T-cell (primary cell): ENCODE results near the gene PRG3. TPM values are rescaled to one million over a fixed set of nuclear protein-coding genes. Genes with fewer than 3 reads are reported as not detected.

Source experiments
- ATAC-seq, 4 experiments: fragments of 200-7000 bp in 3 of 4; fragments of 150-1000 bp in 1 of 4; cut with Tn5 transposase; replicated peaks in 1 of 4; 1 replicate in 3 of 4; 2 replicates in 1 of 4; pipeline ENCODE4 v1.10.0; 2021; ENCODE audit warnings: moderate library complexity in 3 of 4, mild to moderate bottlenecking in 2 of 4, moderate number of reproducible peaks in 1 of 4
- CTCF ChIA-PET, 2 donors: fragments of 300-600 bp; sonication (Branson Sonifier 250); formaldehyde crosslinking; loops; one replicate each; lab custom pipeline; 2022; ENCODE audit warnings: antibody characterized with exemption in 2 of 2; lab: Charles Lee
- POLR2A ChIA-PET, 2 donors: fragments of 300-600 bp; sonication (Branson Sonifier 250); formaldehyde crosslinking; loops; one replicate each; lab custom pipeline; 2022; ENCODE audit warnings: antibody characterized with exemption in 2 of 2; lab: Charles Lee
- DNase-seq, 35 experiments: peaks; one replicate each; pipeline versions ENCODE4 v3.0.0 to v3.0.0-alpha.2; 2013 to 2023
- H3K27ac ChIP-seq: one replicate; pipeline ENCODE4 v1.5.1; 2013; ENCODE audit warnings: low read length
- H3K27me3 ChIP-seq, 2 experiments: replicated peaks in 1 of 2; 1 replicate in 1 of 2; 2 replicates in 1 of 2; pipeline versions ENCODE4 v1.6.1 to v1.7.0; 2013; ENCODE audit warnings: low read length in 1 of 2, mixed read lengths in 1 of 2; ENCODE audit not compliant: control insufficient read depth in 2 of 2, insufficient read depth in 2 of 2; ENCODE audit errors: extremely low read depth in 1 of 2
- H3K36me3 ChIP-seq, 2 donors: 1 replicate in 1 of 2; 2 replicates in 1 of 2; pipeline versions ENCODE4 v1.6.1 to v1.7.0; 2013; ENCODE audit warnings: low read length in 1 of 2; ENCODE audit not compliant: control insufficient read depth in 2 of 2, insufficient read depth in 1 of 2; ENCODE audit errors: extremely low read depth in 1 of 2
- H3K4me1 ChIP-seq, 2 experiments: 1 replicate in 1 of 2; 2 replicates in 1 of 2; pipeline versions ENCODE4 v1.6.1 to v1.7.0; 2013; ENCODE audit warnings: low read length in 2 of 2, mixed read lengths in 1 of 2; ENCODE audit not compliant: insufficient read depth in 2 of 2, control insufficient read depth in 1 of 2; ENCODE audit errors: extremely low read depth in 1 of 2
- H3K4me3 ChIP-seq, 2 donors: 1 replicate in 1 of 2; 2 replicates in 1 of 2; pipeline versions ENCODE4 v1.5.1 to v1.7.0; 2013; ENCODE audit warnings: mild to moderate bottlenecking in 2 of 2, low read length in 1 of 2, moderate library complexity in 1 of 2; ENCODE audit not compliant: control insufficient read depth in 1 of 2; ENCODE audit errors: extremely low read depth in 1 of 2
- H3K9me3 ChIP-seq: 2 replicates; pipeline ENCODE4 v1.7.0; 2013
- H3K27ac Mint-ChIP-seq, 2 donors: one replicate each; pipeline ENCODE4 v1.8.0; 2020 to 2021; ENCODE audit warnings: mild to moderate bottlenecking in 2 of 2, mixed read lengths in 2 of 2
- H3K27me3 Mint-ChIP-seq, 2 donors: one replicate each; pipeline ENCODE4 v1.8.0; 2021 to 2022; ENCODE audit warnings: mixed read lengths in 2 of 2
- H3K36me3 Mint-ChIP-seq: one replicate; pipeline ENCODE4 v1.8.0; 2021; ENCODE audit warnings: mixed read lengths
- H3K4me1 Mint-ChIP-seq, 3 donors: one replicate each; pipeline ENCODE4 v1.8.0; 2020 to 2022; ENCODE audit warnings: mixed read lengths in 3 of 3, mild to moderate bottlenecking in 1 of 3
- H3K4me3 Mint-ChIP-seq, 3 donors: one replicate each; pipeline ENCODE4 v1.8.0; 2020 to 2022; ENCODE audit warnings: mild to moderate bottlenecking in 3 of 3, mixed read lengths in 3 of 3, moderate library complexity in 3 of 3
- H3K9me3 Mint-ChIP-seq, 3 donors: one replicate each; pipeline ENCODE4 v1.8.0; 2020 to 2022; ENCODE audit warnings: mixed read lengths in 3 of 3
- WGBS: methylation state at CpG from one replicate; pipeline ENCODE4 v1.1.5; 2013; ENCODE audit warnings: missing lambda C conversion rate; ENCODE audit not compliant: insufficient coverage; 5-methylcytosine and 5-hydroxymethylcytosine counted together
- total RNA-seq, 35 experiments: library from RNA in 6 of 35; stranded (reverse) in 6 of 35; fragments of 120-200 nt in 1 of 35; gene quantifications; one replicate each; pipeline versions ENCODE4 v1.2.1 to v1.2.4 and lab custom pipeline; 2013 to 2026

The PRG3 gene
- total RNA-seq, 5 donors from 2014 or later (not counting 1 experiment from before 2014, with no cell fraction given): not detected

DNA sequence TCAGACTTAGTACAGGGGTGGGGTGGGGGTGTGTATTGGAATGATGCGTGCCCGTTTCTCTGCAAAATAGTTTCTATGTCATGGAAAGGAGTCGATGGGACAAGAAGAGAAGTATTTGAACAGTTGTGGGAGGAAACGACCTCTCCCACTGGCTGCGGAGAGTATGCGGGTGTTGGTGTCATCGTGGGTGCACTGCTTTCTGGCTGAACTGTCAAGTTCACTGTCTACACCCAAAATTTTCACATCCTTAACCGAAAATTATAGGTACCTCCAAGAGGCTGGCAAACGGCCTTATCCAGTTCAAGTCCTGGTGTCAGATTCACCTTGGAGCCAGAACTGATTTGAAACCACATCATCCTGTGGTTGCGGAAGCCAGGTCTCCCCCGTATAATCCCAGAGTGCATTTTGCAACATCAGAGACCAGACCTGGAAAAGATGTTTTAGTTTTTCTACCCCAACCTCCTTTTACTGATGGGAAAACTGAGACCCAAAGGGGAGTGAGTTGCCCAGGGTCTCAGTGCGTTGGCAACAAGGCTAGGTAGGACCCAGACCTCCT lies 44.8 kb downstream of the PRG3 start:
- ATAC-seq: peak; percentile 2 to 39 (median 8)

DNA sequence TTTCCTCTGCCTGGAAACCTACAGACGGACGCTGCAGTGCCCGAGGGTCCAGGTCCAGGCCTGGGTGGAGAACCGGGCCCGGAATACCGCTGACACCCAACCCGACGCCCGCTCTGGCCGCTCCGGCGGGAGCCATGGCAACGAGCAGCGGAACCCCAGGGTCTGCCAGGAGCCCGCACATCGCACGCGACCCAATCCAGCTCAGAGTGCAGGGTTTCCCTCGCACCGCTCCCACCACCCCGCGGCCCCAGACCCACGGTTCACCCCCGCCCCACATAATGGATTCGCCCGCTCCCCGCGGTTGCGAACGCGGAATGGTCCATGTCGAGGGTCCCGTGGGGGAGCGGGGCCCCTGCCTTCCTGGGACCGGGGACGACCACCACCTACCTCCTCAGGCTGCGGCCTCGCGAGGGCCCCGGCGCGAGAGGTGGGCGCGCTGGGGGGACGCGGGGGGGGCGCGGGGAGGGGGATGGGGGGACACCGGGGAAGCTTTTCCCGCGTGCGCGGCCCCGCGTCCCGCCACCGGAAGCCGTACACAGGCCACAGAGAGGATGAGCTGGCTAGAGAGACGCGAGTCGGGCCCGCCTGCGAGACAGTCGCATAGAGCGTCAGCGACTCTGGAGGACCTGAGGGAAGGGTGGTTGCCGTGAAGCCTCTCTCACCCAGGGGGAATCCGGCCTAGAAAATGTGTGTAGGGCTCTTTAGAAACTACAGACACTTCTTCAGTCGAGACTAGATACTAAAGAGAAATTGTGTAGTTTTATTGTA lies 45.4 kb downstream of the PRG3 start, which contains the start of gene SSRP1:
Gene SSRP1 (minus strand): TSS at position 550 of the 768 bp plus-strand sequence. CDS start 771 bp downstream, outside the sequence.
- H3K36me3 Mint-ChIP-seq: peaks cover 34% of the 10 kb centered on the region
- WGBS: 0% methylated on average over 34 of the region's 69 CpGs
- POLR2A ChIA-PET: interaction anchor here (0.6 to 2.3 kb wide), 3 partner anchors 10 to 1807 kb away, joined by 3 to 10 read pairs (median 6); partner anchors contain the start of genes FAM111A (in 1 of the 2) and TNKS1BP1 (in 1 of the 2)

More for the DNA sequence above, 44.8 kb downstream of the PRG3 start:
- H3K9me3 ChIP-seq: no peaks in the 10 kb centered on the region
- Mint-ChIP-seq H3K36me3 (peaks cover 28% of the 10 kb centered on the region), H3K27ac (peak overlapping the region; percentile 98 to 99), H3K27me3 (no peaks in the 10 kb centered on the region), H3K9me3 (no peaks in the 10 kb centered on the region), H3K4me3 (peak overlapping the region; percentile 82 to 91 (median 88)), H3K4me1 (peaks cover 29 to 33% (median 30%) of the 10 kb centered on the region in 3 donors)
- H3K4me3 ChIP-seq: peak overlapping the region; percentile 44 to 73
- H3K27ac ChIP-seq: peak overlapping the region; percentile 87
- ChIA-PET CTCF (interaction anchor here (0.6 to 2.6 kb wide), 8 partner anchors 10 to 308 kb away, joined by 3 to 19 read pairs (median 4); partner anchors contain the start of genes TNKS1BP1 (in 1 of the 2) and UBE2L6 (in 1 of the 2)), POLR2A (interaction anchor here (0.5 to 2.3 kb wide), 4 partner anchors 8 to 367 kb away, joined by 3 to 10 read pairs (median 6); partner anchors contain the start of gene TNKS1BP1 (in 1 of the 2))
- H3K27me3 ChIP-seq: peaks cover 0 to 6% of the 10 kb centered on the region in 2 experiments
- 16% methylated on average over 3 of the region's 12 CpGs for WGBS
- H3K4me1 ChIP-seq: peaks cover 9 to 24% of the 10 kb centered on the region in 2 experiments
- peak in 8 of 35 experiments; percentile 12 to 36 (median 20) for DNase-seq
- peaks cover 6 to 20% of the 10 kb centered on the region in 2 donors for H3K36me3 ChIP-seq

DNA sequence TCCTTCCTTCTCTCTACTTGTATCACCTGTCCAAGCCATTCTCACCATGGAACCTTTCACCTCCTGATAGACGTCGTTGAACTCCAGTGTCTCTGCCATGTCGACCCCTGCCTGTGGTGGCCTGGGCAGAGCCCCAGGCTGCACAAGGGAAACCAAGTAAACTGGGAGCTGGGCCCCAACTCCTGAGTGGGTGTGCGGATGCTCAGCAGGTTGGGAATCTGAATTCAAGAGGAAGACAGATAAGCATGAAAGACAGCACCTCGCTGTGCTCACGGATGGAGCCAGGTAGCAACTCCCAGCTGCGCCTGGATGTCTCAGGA lies 46.0 kb downstream of the PRG3 start:
- Histone ChIP-seq H3K36me3 (peaks cover 6 to 32% of the 10 kb centered on the region in 2 donors), H3K4me1 (peaks cover 9 to 24% of the 10 kb centered on the region in 2 experiments), H3K27me3 (peaks cover 0 to under 1% of the 10 kb centered on the region in 2 experiments), H3K4me3 (peak overlapping the region; percentile 62 to 73), H3K27ac (peak overlapping the region; percentile 87), H3K9me3 (no peaks in the 10 kb centered on the region)
- no peak for DNase-seq
- CTCF ChIA-PET: interaction anchor here (0.5 to 2.6 kb wide), 7 partner anchors 10 to 233 kb away, joined by 3 to 19 read pairs (median 5); partner anchors contain the start of genes TNKS1BP1 (in 1 of the 2) and UBE2L6 (in 1 of the 2)
- no peak for ATAC-seq
- POLR2A ChIA-PET: interaction anchor here in 1 of 2 donors (2.3 kb wide), 1 partner anchor 10 kb away, joined by 10 read pairs; the partner anchor contains the start of gene TNKS1BP1
- Mint-ChIP-seq H3K27me3 (no peaks in the 10 kb centered on the region), H3K4me3 (peak overlapping the region; percentile 82 to 91 (median 88)), H3K9me3 (no peaks in the 10 kb centered on the region), H3K36me3 (peaks cover 40% of the 10 kb centered on the region), H3K4me1 (peaks cover 29 to 35% (median 30%) of the 10 kb centered on the region in 3 donors), H3K27ac (peak overlapping the region; percentile 92 to 93)
- WGBS: 2% methylated on average over 7 of the region's 7 CpGs

More for the DNA sequence above, 45.4 kb downstream of the PRG3 start, which contains the start of gene SSRP1:
- Histone ChIP-seq H3K9me3 (no peaks in the 10 kb centered on the region), H3K27ac (peak within 1 kb of the TSS; percentile 87), H3K27me3 (peaks cover 0 to 6% of the 10 kb centered on the region in 2 experiments), H3K36me3 (peaks cover 6 to 26% of the 10 kb centered on the region in 2 donors), H3K4me1 (peaks cover 9 to 24% of the 10 kb centered on the region in 2 experiments), H3K4me3 (peak within 1 kb of the TSS; percentile 62 to 73)
- CTCF ChIA-PET: interaction anchor here (0.6 to 2.6 kb wide), 7 partner anchors 10 to 232 kb away, joined by 3 to 19 read pairs (median 4); partner anchors contain the start of genes TNKS1BP1 (in 1 of the 2) and UBE2L6 (in 1 of the 2)
- ATAC-seq (peak; percentile 98 to 99 (median 99)), DNase-seq (peak; percentile 71 to 92 (median 85))
- peak within 1 kb of the TSS; percentile 98 to 99 for H3K27ac Mint-ChIP-seq
- no peaks in the 10 kb centered on the region for H3K27me3 Mint-ChIP-seq
- H3K4me3 Mint-ChIP-seq: peak within 1 kb of the TSS; percentile 82 to 91 (median 88)
- no peaks in the 10 kb centered on the region for H3K9me3 Mint-ChIP-seq
- H3K4me1 Mint-ChIP-seq: peaks cover 29 to 33% (median 30%) of the 10 kb centered on the region in 3 donors

DNA sequence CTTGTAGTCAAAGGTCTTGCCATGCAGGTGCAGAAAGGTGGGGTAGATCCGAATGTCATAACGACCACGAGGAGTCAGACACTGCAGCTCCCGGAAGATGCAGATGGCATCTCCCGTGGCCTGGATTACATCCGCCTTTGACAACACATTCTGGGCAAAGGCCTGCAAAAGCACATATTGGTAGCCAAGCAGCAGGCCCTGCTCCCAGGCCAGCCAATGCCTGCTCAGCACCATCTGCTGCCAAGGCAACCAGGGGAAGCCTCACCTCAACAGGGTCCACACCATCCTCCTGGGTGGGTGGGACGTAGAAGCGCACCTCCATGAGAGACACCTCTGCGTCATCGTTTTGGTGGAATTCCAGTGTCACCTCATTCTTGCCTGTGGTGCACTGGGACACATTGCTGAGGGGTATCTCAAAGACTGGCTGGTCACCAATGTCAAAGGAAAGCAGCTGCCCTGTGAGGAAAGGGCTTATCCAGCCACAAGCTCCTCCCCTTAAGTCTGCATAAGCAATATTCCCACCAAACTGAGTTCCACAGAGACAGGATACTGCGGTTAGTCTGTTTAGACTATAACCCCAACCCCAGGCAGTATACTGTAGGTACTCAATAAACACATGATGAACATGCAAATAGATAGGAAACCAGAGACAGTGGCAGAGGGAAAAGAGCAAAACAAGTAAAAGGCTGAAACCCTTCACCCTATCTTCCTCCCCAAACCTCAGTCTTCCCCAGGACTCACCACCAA lies 48.1 kb downstream of the PRG3 start:
- H3K9me3 ChIP-seq: no peaks in the 10 kb centered on the region
- no peaks in the 10 kb centered on the region for H3K27me3 ChIP-seq
- no peak overlapping the region for H3K4me3 Mint-ChIP-seq
- no peaks in the 10 kb centered on the region for H3K9me3 Mint-ChIP-seq
- no peak overlapping the region for H3K27ac ChIP-seq
- 99% methylated on average over 10 of the region's 11 CpGs for WGBS
- peaks cover 10 to 53% of the 10 kb centered on the region in 2 donors for H3K36me3 ChIP-seq
- DNase-seq: no peak
- no peaks in the 10 kb centered on the region for H3K27me3 Mint-ChIP-seq
- H3K4me1 ChIP-seq: peaks cover 9 to 24% of the 10 kb centered on the region in 2 experiments
- peaks cover 29 to 38% (median 36%) of the 10 kb centered on the region in 3 donors for H3K4me1 Mint-ChIP-seq
- ChIA-PET POLR2A (no interaction called here), CTCF (no interaction called here)
- H3K4me3 ChIP-seq: no peak overlapping the region
- H3K36me3 Mint-ChIP-seq: peaks cover 56% of the 10 kb centered on the region
- ATAC-seq: no peak
- H3K27ac Mint-ChIP-seq: no peak overlapping the region

DNA sequence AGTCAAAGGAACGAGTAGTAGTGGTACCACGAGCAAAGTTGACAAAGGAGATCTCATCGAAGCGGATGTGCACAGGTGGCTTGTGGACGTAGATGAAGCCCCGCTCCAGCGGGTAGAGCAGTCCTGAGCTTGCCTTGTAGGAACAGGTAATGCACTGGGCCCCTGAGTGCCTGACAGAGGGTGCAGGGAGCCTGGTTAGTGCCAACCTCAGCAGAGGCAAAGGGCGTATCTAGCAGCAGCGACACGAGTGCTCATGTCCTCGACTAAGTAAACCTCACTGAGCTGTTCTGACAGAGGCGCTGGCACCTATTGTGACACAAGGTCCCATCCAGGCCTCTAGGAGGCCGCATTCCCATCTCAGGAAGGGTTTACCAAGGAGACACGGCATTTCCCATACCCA lies 49.2 kb downstream of the PRG3 start:
- peaks cover 10 to 64% of the 10 kb centered on the region in 2 donors for H3K36me3 ChIP-seq
- Mint-ChIP-seq H3K27ac (no peak overlapping the region), H3K4me1 (peaks cover 32 to 46% (median 46%) of the 10 kb centered on the region in 3 donors), H3K9me3 (no peaks in the 10 kb centered on the region), H3K27me3 (no peaks in the 10 kb centered on the region), H3K36me3 (peaks cover 68% of the 10 kb centered on the region), H3K4me3 (no peak overlapping the region)
- no peak overlapping the region for H3K27ac ChIP-seq
- CTCF ChIA-PET: interaction anchor here (0.6 kb wide), 3 partner anchors 14 to 126 kb away, joined by 3 to 14 read pairs (median 5); no protein-coding TSS in a partner anchor
- peaks cover 9 to 24% of the 10 kb centered on the region in 2 experiments for H3K4me1 ChIP-seq
- no peaks in the 10 kb centered on the region for H3K27me3 ChIP-seq
- DNase-seq (no peak), ATAC-seq (no peak)
- H3K9me3 ChIP-seq: no peaks in the 10 kb centered on the region
- WGBS: 98% methylated on average over 14 of the region's 14 CpGs
- no peak overlapping the region for H3K4me3 ChIP-seq
- POLR2A ChIA-PET: interaction anchor here (0.5 to 0.6 kb wide), 3 partner anchors 286 to 468 kb away, joined by 4 to 5 read pairs (median 5); no protein-coding TSS in a partner anchor
